Left cardiac atrium (tissue), 4 donors: ENCODE measurements around the gene CDK5. TPM values are rescaled to one million over a fixed set of nuclear protein-coding genes. Genes with fewer than 3 reads are reported as not detected.
A peak's percentile ranks its signal among the peaks of the same experiment; 100 is the strongest.
"Not testable (repeated sequence)": the region's sequence is repeated elsewhere in the genome, so short reads cannot be mapped to it uniquely, and the experiment has no call there.

Source experiments
- ATAC-seq, 2 donors: fragments of 200-7000 bp; cut with Tn5 transposase; one replicate each; pipeline ENCODE4 v1.9.1; 2020; ENCODE audit warnings: mild to moderate bottlenecking in 2 of 2, moderate library complexity in 2 of 2
- DNase-seq: peaks from one replicate; pipeline ENCODE4 v3.0.0-alpha.2; 2020
- intact Hi-C, 2 donors: fragments of 100-400 bp; cut with DNase I; formaldehyde crosslinking; loops; one replicate each; pipeline versions ENCODE4 v1.14.1 to v1.15.1; 2022 to 2023
- total RNA-seq, 2 donors: library from RNA; stranded (reverse); fragmentation: NEBNext Ultra II Directional; extraction: Animal tissue kit (Norgen Biotek cat#: 25700); gene quantifications; one replicate each; pipeline ENCODE4 v1.2.1, GENCODE V29; 2021
- donor health status: DM: no; HTN: yes; CAD: no.
- donor health status: DM: no; HTN: yes; CAD: no; lungs with severe emphysema.
- donor health status: DM: yes; HTN: yes; CAD: no.
- donor health status: Dilated cardiomyopathy.

CDK5 gene
- total RNA-seq, 2 donors from 2014 or later, result 5.1 to 7.8 TPM

DNA sequence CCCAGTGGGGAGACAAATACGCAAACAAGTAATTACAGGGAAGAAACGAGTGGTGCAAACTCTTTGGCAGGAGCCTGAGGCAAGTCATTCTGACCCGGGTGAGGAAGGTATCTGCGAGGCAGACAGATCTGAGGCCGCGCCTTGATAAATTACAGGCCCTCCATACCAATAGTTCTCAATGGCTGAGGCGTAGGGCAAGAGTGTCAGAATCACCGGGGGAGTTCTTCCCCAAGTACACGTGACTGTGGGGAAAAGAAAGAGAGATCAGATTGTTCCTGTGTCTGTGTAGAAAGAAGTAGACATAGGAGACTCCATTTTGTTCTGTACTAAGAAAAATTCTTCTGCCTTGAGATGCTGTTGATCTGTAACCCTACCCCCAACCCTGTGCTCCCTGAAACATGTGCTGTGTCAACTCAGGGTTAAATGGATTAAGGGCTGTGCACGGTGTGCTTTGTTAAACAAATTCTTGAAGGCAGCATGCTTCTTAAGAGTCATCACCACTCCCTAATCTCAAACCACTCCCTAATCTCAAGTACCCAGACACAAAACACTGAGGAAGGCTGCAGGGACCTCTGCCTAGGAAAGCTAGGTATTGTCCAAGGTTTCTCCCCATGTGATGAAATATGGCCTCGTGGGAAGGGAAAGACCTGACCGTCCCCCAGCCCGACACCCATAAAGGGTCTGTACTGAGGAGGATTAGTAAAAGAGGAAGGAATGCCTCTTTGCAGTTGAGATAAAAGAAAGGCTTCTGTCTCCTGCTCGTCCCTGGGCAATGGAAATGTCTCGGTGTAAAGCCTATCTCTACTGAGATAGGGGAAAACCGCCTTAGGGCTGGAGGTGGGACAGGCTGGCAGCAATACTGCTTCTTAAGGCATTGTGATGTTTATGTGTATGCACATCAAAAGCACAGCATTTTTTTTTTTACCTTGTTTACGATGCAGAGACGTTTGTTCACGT, 30.6 kb downstream of the CDK5 start:
- intact Hi-C loops, DNase-seq, ATAC-seq: not testable (repeated sequence)

DNA sequence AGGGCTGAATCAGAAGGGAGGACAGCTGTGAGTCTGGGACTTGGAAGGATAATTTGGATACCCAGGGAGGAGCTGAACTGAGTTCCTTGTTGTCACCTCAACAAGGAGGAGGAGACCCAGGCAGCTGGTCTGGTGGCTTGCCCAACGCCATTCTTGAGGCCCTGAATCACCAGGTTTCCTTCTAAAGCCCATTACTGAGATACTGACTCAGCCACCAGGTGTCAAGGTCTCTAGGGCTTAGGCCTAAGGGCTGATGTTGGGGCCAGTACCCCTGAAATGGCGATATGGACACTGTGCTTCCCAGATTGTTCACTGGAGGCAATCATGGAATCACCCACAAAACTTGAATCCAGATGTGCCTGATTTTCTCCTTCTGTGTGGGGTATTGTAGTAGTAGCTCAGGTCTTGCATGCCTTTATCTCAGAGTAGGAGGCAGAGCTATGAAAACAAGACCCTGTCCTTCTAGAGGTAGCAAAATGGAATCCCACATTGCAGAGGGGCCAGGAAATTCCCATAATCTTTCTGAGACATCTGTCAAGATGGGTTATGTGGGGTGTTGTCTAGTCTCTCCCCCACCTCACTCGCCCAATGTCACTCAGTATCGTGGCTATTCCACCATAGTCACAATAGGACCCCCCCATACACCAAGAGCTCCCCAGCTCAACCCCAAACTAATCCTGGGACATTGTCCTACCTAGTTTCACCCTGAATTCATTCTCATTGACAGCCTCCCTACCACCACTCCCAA, 31.6 kb downstream of the CDK5 start:
- ATAC-seq, result no peak
- intact Hi-C loops, result no loop called here
- DNase-seq, result no peak

DNA sequence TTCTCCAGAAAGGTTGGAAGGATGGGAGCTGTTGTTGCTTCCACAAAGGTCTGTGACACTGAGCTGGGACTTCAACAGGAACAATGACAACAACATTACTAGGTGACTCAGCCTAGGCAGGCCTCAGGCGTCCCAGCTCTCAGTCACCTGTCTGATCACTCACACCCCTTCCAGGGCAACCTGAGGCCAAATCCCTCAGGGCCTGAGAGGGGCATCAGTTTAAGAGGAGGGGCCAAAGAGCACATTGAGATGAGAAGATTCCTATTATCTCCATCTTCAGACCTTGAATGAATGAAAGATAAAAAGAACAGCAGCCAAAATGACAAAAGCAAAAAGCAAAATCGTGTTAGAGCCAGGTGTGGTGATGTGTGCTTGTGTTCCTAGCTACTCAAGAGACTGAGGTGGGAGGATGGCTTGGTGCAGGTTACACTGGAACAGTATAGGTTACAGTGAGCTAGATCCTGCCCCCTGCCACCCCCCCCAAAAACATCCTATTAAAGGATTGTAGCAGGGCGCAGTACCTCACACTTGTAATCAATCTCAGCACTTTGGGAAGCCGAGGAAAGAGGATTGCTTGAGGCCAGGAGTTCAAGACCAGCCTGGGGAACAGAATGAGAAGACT, 33.2 kb downstream of the CDK5 start, which contains the start of gene ATG9B:
TSS of gene ATG9B (minus strand) at position 60 of the 622 bp plus-strand sequence. CDS start 71 bp downstream, outside the sequence.
- DNase-seq (no peak), ATAC-seq (no peak)
- intact Hi-C loops, result no loop called here

DNA sequence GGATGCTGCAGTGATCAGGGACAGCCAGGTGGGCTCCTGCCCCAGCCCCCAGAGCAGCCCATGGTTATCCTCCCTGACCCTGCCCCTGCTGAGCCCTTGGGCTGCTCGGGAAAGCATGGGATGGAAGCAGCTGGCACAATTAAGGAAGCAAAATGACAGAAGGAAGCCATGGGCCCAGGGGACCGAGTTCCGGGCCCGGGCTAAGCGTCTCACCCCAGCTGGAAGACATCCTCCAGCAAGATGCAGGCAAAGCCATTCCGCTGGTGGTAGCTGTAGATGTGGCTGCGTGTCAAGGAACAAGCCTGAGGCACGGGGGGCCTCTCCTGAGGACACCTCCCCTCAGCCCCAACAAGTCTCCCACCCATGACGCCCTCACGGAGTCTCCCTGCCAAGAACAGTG, 34.5 kb downstream of the CDK5 start:
- no peak for DNase-seq
- ATAC-seq, result no peak
- intact Hi-C loops, result no loop called here

DNA sequence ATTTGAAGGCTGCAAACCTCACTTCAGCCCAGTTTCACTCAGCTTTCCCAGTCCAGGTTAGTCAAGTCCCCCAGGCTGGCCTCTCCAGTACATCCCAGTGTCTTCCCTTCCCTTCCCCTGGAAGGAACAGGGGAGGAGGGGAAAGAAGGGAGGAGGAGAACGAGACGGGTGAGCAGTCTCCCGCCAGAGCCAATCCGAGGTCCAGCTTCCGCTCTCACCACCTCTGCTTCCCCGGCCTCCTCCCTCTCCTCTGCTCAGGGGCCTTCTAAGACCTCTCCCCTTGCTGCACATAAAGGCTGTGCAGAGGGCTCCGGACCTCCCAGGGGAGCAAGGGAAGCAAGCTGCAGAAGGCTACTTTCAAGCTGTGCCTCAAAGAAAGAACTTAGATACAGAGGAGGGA, 37.5 kb downstream of the CDK5 start:
- ATAC-seq (no peak), DNase-seq (no peak)
- intact Hi-C loops, result no loop called here

DNA sequence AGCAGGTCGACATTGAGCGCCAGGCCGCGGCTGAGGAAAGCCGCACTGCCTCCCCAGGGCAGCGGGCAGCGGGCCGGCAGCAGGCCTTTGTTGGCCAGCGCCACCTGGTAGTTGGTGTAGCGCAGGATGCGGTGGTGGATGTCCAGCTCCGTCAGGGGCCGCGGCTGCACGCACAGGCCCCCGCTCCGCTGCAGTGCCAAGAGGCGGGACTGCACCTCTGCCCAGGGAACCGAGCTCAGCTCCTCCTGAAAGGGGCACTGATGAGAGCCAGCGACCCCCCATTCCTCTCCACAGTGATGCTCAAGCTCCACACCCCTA, 38.6 kb downstream of the CDK5 start:
- ATAC-seq, result peak in 1 of 2 donors; percentile 12
- intact Hi-C loops, result no loop called here

DNA sequence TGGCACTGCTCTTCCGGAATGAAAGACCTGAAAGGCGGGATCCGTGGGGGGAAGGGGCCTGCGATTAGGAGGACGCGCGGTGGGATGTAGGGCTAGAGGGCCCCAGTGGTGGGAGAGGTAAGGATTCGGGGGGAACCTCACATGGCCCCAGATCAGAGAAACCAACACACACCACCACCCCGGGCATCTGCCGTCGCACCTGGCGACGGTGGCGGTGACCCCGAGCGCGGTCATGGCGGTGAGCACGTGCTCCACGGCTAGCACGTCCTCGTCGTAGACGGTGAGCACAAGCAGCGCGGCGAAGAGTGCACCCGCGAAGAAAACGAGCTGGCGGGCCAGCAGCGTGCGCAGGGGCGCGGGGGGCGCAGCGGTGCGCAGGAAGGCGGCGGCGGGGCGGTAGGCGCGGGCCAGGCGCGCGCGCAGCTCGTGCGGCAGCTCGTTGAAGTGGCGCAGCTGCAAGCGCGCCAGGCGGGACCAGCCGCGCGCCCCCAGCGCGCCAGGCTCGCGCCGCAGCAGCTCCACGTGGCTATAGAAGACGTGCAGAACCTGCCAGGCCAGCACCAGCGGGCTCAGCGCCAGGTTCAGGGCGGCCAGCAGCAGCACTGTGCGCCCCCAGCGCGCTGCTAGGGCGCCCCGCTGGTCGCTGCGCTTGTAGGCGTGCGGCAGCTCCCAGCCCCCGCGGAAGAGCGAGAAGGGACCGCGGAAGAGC, 39.1 kb downstream of the CDK5 start:
- intact Hi-C loops, result no loop called here
- peak; percentile 17 to 27 for ATAC-seq
- DNase-seq, result no peak

More for the DNA sequence above, 38.6 kb downstream of the CDK5 start:
- DNase-seq, result no peak

DNA sequence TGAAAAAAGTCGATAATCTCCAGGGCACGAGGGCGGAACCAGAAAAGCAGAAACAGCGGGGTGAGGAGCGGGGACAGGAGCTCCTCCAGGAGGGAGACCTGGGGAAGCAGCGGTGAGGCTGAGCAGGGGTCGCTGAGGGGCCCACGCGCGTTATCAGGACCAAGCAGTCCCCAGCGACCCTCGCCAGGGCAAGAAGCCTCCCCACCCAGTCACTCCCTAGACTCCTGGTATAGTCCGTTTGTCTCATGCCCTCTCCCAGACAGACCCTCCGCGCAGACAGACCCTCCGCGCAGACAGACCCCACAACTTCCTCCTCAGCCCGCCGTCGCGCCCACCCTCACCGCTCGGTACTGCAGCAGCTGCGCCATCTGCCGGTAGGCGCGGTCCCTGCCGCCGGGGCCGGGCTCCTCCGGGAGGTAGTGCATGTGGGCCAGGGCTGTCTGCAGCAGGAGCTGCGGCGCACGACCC, 39.7 kb downstream of the CDK5 start:
- intact Hi-C loops, result no loop called here
- DNase-seq, result peak; percentile 71
- peak; percentile 61 to 69 for ATAC-seq

DNA sequence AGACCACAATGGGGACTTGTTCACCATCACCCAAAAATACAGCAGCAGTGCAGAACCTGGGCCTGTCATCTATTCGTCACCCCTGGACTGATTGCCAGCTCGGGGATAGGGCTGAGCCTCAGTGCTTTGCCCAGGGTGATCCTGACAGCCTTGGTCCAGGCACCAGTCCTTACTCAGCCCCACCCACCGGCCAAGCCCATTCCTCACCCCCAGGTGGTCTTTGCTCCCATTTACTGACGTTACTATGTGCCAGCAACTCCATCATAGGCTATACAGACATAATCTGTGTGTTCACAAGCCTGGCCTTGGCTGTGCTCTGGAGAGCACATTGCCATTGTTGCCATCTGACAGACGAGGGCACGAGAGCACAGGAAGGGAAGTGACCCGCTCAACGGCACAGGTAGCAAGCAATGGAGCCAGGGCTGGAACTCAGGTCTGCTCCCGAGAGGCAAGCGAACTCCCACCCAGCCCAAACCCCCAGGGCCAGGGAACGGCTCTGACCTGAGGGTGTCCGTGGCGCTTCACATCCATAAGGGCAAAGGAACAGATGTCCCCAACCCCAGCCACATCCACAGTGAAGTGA, 40.2 kb downstream of the CDK5 start:
- intact Hi-C loops, result no loop called here
- ATAC-seq (no peak), DNase-seq (no peak)

DNA sequence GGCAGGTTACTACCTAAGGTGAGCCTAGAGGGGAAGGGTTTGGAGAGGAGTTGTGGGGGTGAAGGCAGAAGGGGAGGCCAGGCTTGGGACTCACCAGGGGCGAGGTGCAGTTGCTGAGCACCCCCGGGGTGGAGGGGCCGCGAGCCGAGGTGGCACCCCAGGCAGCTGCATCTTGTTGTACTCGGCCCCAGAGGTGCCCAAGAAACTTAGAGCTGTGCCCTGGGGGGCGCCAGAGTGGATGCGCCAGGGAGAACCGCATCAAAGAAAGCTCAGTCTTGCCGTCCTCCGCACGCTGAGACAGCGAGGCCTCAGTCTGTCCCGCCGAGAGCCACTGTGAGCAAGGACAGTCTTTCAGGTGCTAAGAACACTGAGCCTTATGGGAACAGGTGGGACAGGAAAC, 40.8 kb downstream of the CDK5 start:
- intact Hi-C loops, result no loop called here
- ATAC-seq (no peak), DNase-seq (no peak)

DNA sequence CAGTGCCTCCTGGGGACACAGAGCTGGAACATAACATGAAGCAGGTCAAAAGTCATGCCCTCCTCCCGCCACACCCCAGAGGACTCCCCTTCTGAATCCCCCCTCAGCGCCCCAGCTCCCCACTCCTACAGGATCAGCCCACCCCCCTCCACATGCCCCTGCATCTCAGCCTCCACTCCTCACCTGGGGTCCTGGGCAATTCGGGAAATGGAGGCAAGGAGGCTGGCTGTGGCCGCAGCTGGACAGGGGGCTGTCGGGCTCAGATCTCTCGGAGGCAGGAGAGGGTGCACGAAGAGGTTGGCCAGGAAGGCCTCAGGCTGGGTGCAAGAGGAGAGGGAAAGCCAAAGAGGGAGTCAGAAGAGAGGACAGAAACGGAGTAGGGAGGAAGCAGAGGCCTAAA, 41.2 kb downstream of the CDK5 start:
- intact Hi-C loops, result no loop called here
- ATAC-seq (no peak), DNase-seq (no peak)

DNA sequence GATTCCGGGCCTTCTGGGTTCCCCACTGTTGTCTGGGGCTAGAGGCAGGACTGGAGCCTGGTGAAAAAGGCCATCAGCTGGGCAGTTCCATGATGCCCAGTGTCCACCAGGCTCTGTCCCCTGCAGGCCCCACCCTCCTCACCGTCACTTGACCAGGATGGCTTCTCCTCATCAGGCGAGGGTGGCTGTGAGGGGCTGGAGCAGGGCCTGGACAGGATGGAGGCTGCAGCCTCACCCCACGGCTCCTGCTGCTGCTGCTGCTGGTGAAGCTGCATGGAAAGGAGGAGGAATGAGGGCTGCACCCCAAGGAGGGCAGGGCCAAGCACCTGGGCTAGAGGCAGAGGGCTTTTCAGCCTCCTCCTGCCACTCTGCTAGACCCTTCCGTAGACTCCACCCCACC, 41.7 kb downstream of the CDK5 start:
- ATAC-seq (no peak), DNase-seq (no peak)
- intact Hi-C loops, result no loop called here

DNA sequence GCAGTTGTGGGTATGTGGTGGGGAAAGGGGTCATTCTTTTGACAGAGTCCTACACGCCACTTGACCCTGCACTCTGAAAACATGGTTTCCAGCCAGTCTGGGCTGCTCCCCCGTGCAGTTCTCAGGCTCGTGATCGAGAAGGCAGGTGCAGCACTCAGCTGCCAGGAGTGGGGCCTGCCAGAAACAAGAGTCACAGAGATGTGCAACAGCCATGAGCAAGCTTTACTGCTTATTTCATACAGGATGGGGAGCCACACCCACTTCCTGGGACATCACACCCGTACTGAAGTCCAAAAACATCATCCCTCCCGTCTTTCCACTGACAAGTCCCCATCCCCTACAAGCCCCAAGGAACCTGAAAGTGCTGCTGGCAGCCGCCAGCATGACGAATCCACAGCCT, 42.7 kb downstream of the CDK5 start:
- intact Hi-C loops, result no loop called here
- ATAC-seq, result no peak
- no peak for DNase-seq

DNA sequence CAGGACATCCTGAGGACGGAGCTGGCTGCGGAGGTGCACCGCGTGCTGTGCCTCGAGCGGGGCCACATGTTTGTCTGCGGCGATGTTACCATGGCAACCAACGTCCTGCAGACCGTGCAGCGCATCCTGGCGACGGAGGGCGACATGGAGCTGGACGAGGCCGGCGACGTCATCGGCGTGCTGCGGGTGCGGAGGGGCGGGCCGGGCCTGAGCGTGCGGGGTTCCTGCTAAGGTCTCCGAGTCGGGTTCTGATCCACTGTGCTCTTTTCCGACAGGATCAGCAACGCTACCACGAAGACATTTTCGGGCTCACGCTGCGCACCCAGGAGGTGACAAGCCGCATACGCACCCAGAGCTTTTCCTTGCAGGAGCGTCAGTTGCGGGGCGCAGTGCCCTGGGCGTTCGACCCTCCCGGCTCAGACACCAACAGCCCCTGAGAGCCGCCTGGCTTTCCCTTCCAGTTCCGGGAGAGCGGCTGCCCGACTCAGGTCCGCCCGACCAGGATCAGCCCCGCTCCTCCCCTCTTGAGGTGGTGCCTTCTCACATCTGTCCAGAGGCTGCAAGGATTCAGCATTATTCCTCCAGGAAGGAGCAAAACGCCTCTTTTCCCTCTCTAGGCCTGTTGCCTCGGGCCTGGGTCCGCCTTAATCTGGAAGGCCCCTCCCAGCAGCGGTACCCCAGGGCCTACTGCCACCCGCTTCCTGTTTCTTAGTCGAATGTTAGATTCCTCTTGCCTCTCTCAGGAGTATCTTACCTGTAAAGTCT, 43.8 kb downstream of the CDK5 start:
- peak; percentile 20 to 60 for ATAC-seq
- peak; percentile 83 for DNase-seq
- intact Hi-C loops, result no loop called here

DNA sequence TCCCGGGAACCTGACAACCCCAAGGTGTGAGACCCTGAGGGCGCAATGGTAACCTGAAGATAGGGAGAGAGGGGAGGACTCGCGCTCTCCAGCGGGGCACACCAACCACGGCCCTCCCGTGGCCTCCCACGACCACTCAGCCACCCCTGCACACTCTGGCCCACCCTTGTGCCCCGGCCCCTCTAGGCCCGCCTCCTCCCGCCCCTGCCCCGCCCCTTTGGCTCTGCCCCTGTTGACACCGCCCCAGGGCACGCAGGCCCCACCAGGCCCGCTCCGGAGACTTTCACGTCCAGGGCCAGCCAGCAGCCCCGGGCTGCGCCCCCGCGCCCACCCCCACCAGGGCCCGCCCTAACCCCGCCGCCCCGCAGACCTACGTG, 44.4 kb downstream of the CDK5 start:
- DNase-seq, result no peak
- intact Hi-C loops, result no loop called here
- ATAC-seq, result peak; percentile 7 to 16

DNA sequence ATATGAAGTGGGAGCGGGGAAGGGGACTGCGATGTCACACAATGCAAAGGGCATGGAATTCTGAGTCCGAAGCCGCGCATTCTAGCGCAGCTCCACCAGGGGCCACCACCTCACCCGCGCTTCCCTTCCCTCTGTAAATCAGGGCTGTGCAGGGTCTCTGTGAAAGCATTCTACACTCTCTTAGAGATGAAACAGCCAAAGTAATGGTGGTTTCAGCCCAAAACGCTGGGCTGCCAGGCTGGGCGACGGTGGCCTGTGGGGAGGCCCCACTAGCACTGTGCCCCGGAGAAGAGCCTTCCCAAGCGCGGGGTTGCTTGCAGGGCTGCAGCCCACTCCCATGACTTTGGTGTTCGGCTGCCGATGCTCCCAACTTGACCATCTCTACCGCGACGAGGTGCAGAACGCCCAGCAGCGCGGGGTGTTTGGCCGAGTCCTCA, 44.8 kb downstream of the CDK5 start:
- ATAC-seq (peak; percentile 15 to 24), DNase-seq (no peak)
- intact Hi-C loops, result no loop called here

DNA sequence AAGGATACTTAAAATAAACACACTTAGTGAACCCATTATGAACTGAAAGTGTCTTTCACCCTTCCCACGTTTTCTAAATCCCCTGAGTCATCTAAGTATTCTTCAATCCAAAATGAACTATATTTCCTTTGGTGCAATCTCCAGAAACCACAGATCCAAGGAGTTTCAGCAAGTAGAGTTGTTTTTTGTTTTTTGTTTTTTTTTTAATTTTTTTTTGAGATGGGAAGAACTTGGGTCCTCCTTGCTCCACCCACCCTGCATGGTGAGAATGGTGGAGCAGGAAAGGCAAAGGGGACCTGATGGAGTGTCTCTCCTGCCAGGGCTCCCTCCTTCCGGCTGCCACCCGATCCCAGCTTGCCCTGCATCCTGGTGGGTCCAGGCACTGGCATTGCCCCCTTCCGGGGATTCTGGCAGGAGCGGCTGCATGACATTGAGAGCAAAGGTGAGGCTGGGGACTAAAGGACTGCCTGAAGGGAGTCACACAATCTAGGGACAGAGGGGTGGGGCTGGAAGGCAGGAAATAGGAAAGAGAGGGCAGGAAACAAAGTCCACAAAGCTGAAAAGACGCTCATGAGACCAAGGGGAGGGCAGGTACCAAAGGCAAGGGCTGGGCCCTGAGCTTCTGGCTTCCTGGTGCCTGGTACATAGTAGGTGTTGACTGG, 45.5 kb downstream of the CDK5 start:
- intact Hi-C loops, result no loop called here
- ATAC-seq (no peak), DNase-seq (no peak)

DNA sequence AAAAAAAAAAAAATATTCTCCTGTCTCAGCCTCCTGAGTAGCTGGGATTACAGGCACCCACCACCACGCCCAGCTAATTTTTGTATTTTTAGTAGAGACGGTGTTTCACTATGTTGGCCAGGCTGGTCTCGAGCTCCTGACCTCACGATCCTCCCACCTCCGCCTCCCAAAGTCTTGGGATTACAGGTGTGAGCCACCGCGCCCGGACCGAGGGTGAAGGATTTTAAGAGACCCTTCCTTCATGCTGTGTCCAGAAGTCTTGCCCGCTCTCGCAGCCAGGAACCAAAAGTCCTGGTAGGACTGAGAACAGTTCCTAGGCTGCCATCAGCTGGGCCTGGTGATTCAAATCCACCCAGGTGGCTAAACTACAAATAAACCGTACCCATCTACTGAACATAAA, 46.1 kb downstream of the CDK5 start:
- ATAC-seq, DNase-seq, intact Hi-C loops: not testable (repeated sequence)
